ENCODE measurements around the gene OR5AU1. TPM values are rescaled to one million over a fixed set of nuclear protein-coding genes. Genes with fewer than 3 reads are reported as not detected.

Gene OR5AU1
- total and polyA plus RNA-seq, 2 of the 13 experiments (the other 11 are each of a cell fraction or from before 2014, with no cell fraction given) = not detected

GRCh38 chr14:21171128-21171527 lies 15.3 kb upstream of the OR5AU1 start (continued):
- no peak for TF ChIP-seq NR0B2 (CRISPR knock-in tag; IDR thresholded peaks at IDR 0.05)
- TF ChIP-seq MAZ (IDR thresholded peaks at IDR 0.05; ENCODE audit: borderline replicate concordance, low read depth, low read length) = no peak
- TF ChIP-seq MAZ (CRISPR knock-in tag; IDR thresholded peaks at IDR 0.05; ENCODE audit: low read depth) = no peak

DNA sequence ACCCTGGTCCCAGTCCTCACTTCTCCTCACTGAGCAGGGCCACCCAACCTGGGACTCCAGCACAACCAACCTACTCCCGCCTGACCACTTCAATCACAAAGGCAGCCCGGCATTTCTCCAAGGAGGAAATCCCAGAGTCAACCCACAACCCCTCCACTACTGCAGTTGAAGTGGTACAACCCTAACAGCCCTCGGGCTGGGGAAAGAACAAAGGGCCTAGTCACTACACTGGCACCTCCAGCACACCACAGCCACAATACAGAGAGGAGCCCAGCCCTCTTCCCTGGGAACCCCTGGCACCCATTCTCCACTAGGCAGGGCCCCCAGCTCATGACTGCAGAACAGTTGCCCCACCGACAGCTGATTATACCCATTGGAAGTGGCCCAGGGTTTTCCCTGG lies 13.7 kb upstream of the OR5AU1 start:
- in situ Hi-C loops (cut with HindIII; ENCODE audit: extremely low pct_ligation_motif_present, low pct_unique_long_range_greater_than_20kb) = no loop called here
- BruUV-seq (replicated peaks) = no TSS peak
- peak; percentile 36 for ATAC-seq

More for the DNA sequence above, 13.7 kb upstream of the OR5AU1 start:
- POLR2A ChIA-PET = no interaction called here
- H3K27ac ChIP-seq (ENCODE audit: extremely low read length, insufficient read depth, low read length) = no peak overlapping the region
- H3K4me3 ChIP-seq (replicated peaks in 1 of 3; ENCODE audit: insufficient read depth in 1 of 3, low read depth in 2 of 3, low read length in 3 of 3) = no peak overlapping the region
- DNase-seq (ENCODE audit: low spot score) (no peak), FAIRE-seq (no peak)
- TF ChIP-seq SPEN (CRISPR knock-in tag; IDR thresholded peaks at IDR 0.05; ENCODE audit: low read depth) (no peak), HBP1 (CRISPR knock-in tag; IDR thresholded peaks at IDR 0.05; ENCODE audit: low read depth) (no peak), AKAP8 (CRISPR knock-in tag; IDR thresholded peaks at IDR 0.05) (no peak), RFX3 (CRISPR knock-in tag; IDR thresholded peaks at IDR 0.05) (no peak), HCFC1 (IDR thresholded peaks at IDR 0.05; ENCODE audit: low read depth, low read length) (no peak), PTBP1 (IDR thresholded peaks at IDR 0.05; ENCODE audit: low read depth, low read length, poor library complexity, severe bottlenecking) (no peak), ELF1 (CRISPR knock-in tag; IDR thresholded peaks at IDR 0.05) (no peak)
- CTCF ChIA-PET (ENCODE audit: low intra/inter-chr PET ratio, low total read pairs) = no interaction called here
- H3K4me2 ChIP-seq (ENCODE audit: low read depth, low read length) = no peak overlapping the region
- WGBS (ENCODE audit: low lambda C conversion rate) = 29% methylated on average over 4 of the region's 4 CpGs
- H3K9ac ChIP-seq (ENCODE audit: insufficient read depth, low read depth, low read length) = no peak overlapping the region
- H3K27me3 ChIP-seq (ENCODE audit: control insufficient read depth in 1 of 2, insufficient read depth in 2 of 2, low read length in 2 of 2) = peaks cover 1 to 22% of the 10 kb centered on the region in 2 experiments; a peak in 3 of 5 replicates
- intact Hi-C loops (cut with micrococcal nuclease; ENCODE audit: unreplicated experiment) = no loop called here
- H3K9me3 ChIP-seq (ENCODE audit: low read length) = no peaks in the 10 kb centered on the region
- H3K79me2 ChIP-seq (ENCODE audit: insufficient read depth, low read length) = no peaks in the 10 kb centered on the region
- H3K4me1 ChIP-seq (ENCODE audit: insufficient read depth, low read length) = peaks cover 11% of the 10 kb centered on the region; the same call in 1 of the 2 replicates
- H4K20me1 ChIP-seq (ENCODE audit: insufficient read depth, low read length) = no peaks in the 10 kb centered on the region
- no peaks in the 10 kb centered on the region for H3K36me3 ChIP-seq (replicated peaks in 1 of 2; ENCODE audit: control insufficient read depth in 1 of 2, insufficient read depth in 2 of 2, low read length in 2 of 2)
- H2AFZ ChIP-seq (ENCODE audit: low read length) = no peak overlapping the region
